Activated T-cell treated with anti-CD3 and anti-CD28 coated beads, Interleukin-2, amount 50 U/mL, for 72 hours (primary cell): ENCODE data around the gene WNK3. TPM values are rescaled to one million over a fixed set of nuclear protein-coding genes. Genes with fewer than 3 reads are reported as not detected.
A peak's percentile ranks its signal among the peaks of the same experiment; 100 is the strongest.

Experiments
- ATAC-seq, 2 donors: fragments of 150-1000 bp; cut with Tn5 transposase; replicated peaks in 1 of 2; 2 replicates each; pipeline ENCODE4 v1.10.0; 2021; ENCODE audit warnings: moderate library complexity in 2 of 2, mild to moderate bottlenecking in 1 of 2
- DNase-seq, 2 donors: peaks; one replicate each; pipeline ENCODE4 v3.0.0; 2021 to 2022; ENCODE audit warnings: mixed read lengths in 1 of 2
- H3K27ac Mint-ChIP-seq: one replicate; pipeline ENCODE4 v1.8.0; 2022; ENCODE audit warnings: mild to moderate bottlenecking, moderate library complexity, mixed read lengths
- H3K27me3 Mint-ChIP-seq: one replicate; pipeline ENCODE4 v1.8.0; 2022; ENCODE audit warnings: low read depth, mixed read lengths
- H3K36me3 Mint-ChIP-seq, 2 donors: one replicate each; pipeline ENCODE4 v1.8.0; 2022; ENCODE audit warnings: mixed read lengths in 2 of 2, mild to moderate bottlenecking in 1 of 2; ENCODE audit not compliant: insufficient read depth in 2 of 2
- H3K4me1 Mint-ChIP-seq: one replicate; pipeline ENCODE4 v1.8.0; 2022; ENCODE audit warnings: low read depth, mixed read lengths
- H3K4me3 Mint-ChIP-seq, 2 donors: one replicate each; pipeline ENCODE4 v1.8.0; 2022; ENCODE audit warnings: mild to moderate bottlenecking in 2 of 2, mixed read lengths in 2 of 2, moderate library complexity in 2 of 2
- H3K9me3 Mint-ChIP-seq, 2 donors: one replicate each; pipeline ENCODE4 v1.8.0; 2022; ENCODE audit warnings: mixed read lengths in 2 of 2
- total RNA-seq, 2 donors: library from RNA; stranded (reverse); gene quantifications; one replicate each; pipeline ENCODE4 v1.2.3, GENCODE V29; 2022

The WNK3 gene
- total RNA-seq, 2 donors from 2014 or later = 1.3 to 1.4 TPM

GRCh38 chrX:54213603-54214002, 144.2 kb downstream of the WNK3 start:
- ATAC-seq = no peak
- Mint-ChIP-seq H3K27me3 (no peaks in the 10 kb centered on the region), H3K27ac (no peak overlapping the region), H3K36me3 (peaks cover 0 to 1% of the 10 kb centered on the region in 2 donors), H3K9me3 (no peaks in the 10 kb centered on the region), H3K4me3 (no peak overlapping the region), H3K4me1 (no peaks in the 10 kb centered on the region)
- DNase-seq = no peak

GRCh38 chrX:54208531-54208930, 149.3 kb downstream of the WNK3 start:
- no peak for DNase-seq
- Mint-ChIP-seq H3K4me1 (no peaks in the 10 kb centered on the region), H3K36me3 (no peaks in the 10 kb centered on the region), H3K9me3 (no peaks in the 10 kb centered on the region), H3K27me3 (peaks cover 24% of the 10 kb centered on the region), H3K27ac (no peak overlapping the region), H3K4me3 (no peak overlapping the region)
- ATAC-seq = no peak

GRCh38 chrX:54198262-54198661, 159.6 kb downstream of the WNK3 start:
- Mint-ChIP-seq H3K27ac (no peak overlapping the region), H3K4me1 (no peaks in the 10 kb centered on the region), H3K27me3 (peaks cover 48% of the 10 kb centered on the region), H3K36me3 (no peaks in the 10 kb centered on the region), H3K4me3 (no peak overlapping the region), H3K9me3 (no peaks in the 10 kb centered on the region)
- ATAC-seq (no peak), DNase-seq (no peak)

GRCh38 chrX:54194982-54195588, 162.8 kb downstream of the WNK3 start:
- ATAC-seq (no peak), DNase-seq (no peak)
- Mint-ChIP-seq H3K27me3 (peaks cover 42% of the 10 kb centered on the region), H3K4me3 (no peak overlapping the region), H3K27ac (no peak overlapping the region), H3K4me1 (no peaks in the 10 kb centered on the region), H3K36me3 (no peaks in the 10 kb centered on the region), H3K9me3 (no peaks in the 10 kb centered on the region)

- Mint-ChIP-seq H3K27me3 (peaks cover 25% of the 10 kb centered on the region), H3K9me3 (no peaks in the 10 kb centered on the region), H3K4me3 (no peak overlapping the region), H3K4me1 (no peaks in the 10 kb centered on the region), H3K27ac (no peak overlapping the region), H3K36me3 (no peaks in the 10 kb centered on the region)
- DNase-seq = no peak
- no peak for ATAC-seq
These were observed 164.6 kb downstream of the WNK3 start for GRCh38 chrX:54193085-54193821.

GRCh38 chrX:54184474-54184873, 173.4 kb downstream of the WNK3 start:
- peaks cover 5 to 7% of the 10 kb centered on the region in 2 donors for H3K36me3 Mint-ChIP-seq
- H3K4me3 Mint-ChIP-seq = no peak overlapping the region
- peaks cover 31% of the 10 kb centered on the region for H3K4me1 Mint-ChIP-seq
- ATAC-seq = no peak
- H3K9me3 Mint-ChIP-seq = no peaks in the 10 kb centered on the region
- peaks cover 12% of the 10 kb centered on the region for H3K27me3 Mint-ChIP-seq
- no peak for DNase-seq
- H3K27ac Mint-ChIP-seq = no peak overlapping the region

GRCh38 chrX:54182864-54183613, 174.8 kb downstream of the WNK3 start, which contains the start of gene FAM120C:
Gene FAM120C (minus strand): TSS chrX:54183254. CDS start chrX:54183198, 56 bp downstream.
- DNase-seq = peak; percentile 56 to 67
- Mint-ChIP-seq H3K9me3 (no peaks in the 10 kb centered on the region), H3K4me3 (peak within 1 kb of the TSS; percentile 82 to 88), H3K36me3 (peaks cover 5 to 7% of the 10 kb centered on the region in 2 donors), H3K27me3 (peaks cover 12% of the 10 kb centered on the region), H3K27ac (peak within 1 kb of the TSS; percentile 88), H3K4me1 (peaks cover 42% of the 10 kb centered on the region)
- ATAC-seq = peak; percentile 55 to 61

GRCh38 chrX:54182194-54182863, 175.5 kb downstream of the WNK3 start:
- Mint-ChIP-seq H3K4me3 (peak overlapping the region; percentile 82 to 88), H3K9me3 (no peaks in the 10 kb centered on the region), H3K36me3 (peaks cover 7 to 8% of the 10 kb centered on the region in 2 donors), H3K27me3 (peaks cover 12% of the 10 kb centered on the region), H3K4me1 (peaks cover 49% of the 10 kb centered on the region), H3K27ac (peak overlapping the region; percentile 85)
- DNase-seq = peak; percentile 65 to 73
- ATAC-seq = peak; percentile 79 to 80

GRCh38 chrX:54181202-54181953, 176.5 kb downstream of the WNK3 start:
- Mint-ChIP-seq H3K27ac (peak overlapping the region; percentile 85), H3K27me3 (peaks cover 12% of the 10 kb centered on the region), H3K36me3 (peaks cover 11 to 12% of the 10 kb centered on the region in 2 donors), H3K4me3 (peak overlapping the region; percentile 82 to 88), H3K4me1 (peaks cover 53% of the 10 kb centered on the region), H3K9me3 (no peaks in the 10 kb centered on the region)
- DNase-seq = no peak
- ATAC-seq = no peak

- ATAC-seq (no peak), DNase-seq (no peak)
- Mint-ChIP-seq H3K36me3 (peaks cover 11 to 12% of the 10 kb centered on the region in 2 donors), H3K4me1 (peaks cover 53% of the 10 kb centered on the region), H3K4me3 (peak overlapping the region; percentile 82 to 88), H3K27ac (peak overlapping the region; percentile 85), H3K27me3 (peaks cover 11% of the 10 kb centered on the region), H3K9me3 (no peaks in the 10 kb centered on the region)
These were observed 177.4 kb downstream of the WNK3 start for GRCh38 chrX:54180403-54180802.

- DNase-seq (no peak), ATAC-seq (peak; percentile 58 to 67)
- H3K4me1 Mint-ChIP-seq = peaks cover 48% of the 10 kb centered on the region
- peaks cover 6% of the 10 kb centered on the region for H3K27me3 Mint-ChIP-seq
- H3K9me3 Mint-ChIP-seq = no peaks in the 10 kb centered on the region
- peak overlapping the region; percentile 19 to 88 for H3K4me3 Mint-ChIP-seq
- H3K36me3 Mint-ChIP-seq = peaks cover 15 to 20% of the 10 kb centered on the region in 2 donors
- peak overlapping the region; percentile 93 for H3K27ac Mint-ChIP-seq
These were observed 179.5 kb downstream of the WNK3 start for GRCh38 chrX:54178100-54178940.
